ENCODE measurements around the gene IL1A.

DNA sequence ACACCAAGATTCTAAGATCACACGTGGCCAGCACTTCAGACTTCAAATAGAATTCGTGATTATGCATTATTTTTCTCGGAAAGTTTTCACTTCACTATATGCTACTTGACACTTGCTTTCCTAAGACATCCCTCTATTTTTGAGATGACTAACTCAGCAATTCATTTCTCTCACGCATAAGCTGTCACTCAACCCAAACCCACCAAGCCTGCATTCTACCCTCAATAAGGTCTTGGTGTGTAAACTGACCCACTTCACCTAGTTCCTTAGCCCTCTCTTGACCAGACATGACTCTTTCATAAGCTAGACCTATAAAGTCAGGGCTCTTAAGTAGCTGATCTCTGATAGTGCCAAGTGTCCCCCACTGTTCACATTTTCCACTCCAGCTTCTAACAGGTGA is 31.6 kb downstream of the IL1A start:
- TF ChIP-seq, protein P1, sequence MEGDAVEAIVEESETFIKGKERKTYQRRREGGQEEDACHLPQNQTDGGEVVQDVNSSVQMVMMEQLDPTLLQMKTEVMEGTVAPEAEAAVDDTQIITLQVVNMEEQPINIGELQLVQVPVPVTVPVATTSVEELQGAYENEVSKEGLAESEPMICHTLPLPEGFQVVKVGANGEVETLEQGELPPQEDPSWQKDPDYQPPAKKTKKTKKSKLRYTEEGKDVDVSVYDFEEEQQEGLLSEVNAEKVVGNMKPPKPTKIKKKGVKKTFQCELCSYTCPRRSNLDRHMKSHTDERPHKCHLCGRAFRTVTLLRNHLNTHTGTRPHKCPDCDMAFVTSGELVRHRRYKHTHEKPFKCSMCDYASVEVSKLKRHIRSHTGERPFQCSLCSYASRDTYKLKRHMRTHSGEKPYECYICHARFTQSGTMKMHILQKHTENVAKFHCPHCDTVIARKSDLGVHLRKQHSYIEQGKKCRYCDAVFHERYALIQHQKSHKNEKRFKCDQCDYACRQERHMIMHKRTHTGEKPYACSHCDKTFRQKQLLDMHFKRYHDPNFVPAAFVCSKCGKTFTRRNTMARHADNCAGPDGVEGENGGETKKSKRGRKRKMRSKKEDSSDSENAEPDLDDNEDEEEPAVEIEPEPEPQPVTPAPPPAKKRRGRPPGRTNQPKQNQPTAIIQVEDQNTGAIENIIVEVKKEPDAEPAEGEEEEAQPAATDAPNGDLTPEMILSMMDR (IDR thresholded peaks at IDR 0.05) = no peak
- no peak for TF ChIP-seq POLR2A (IDR thresholded peaks at IDR 0.05)
